Measurements from ENCODE around the gene SHANK2.

SHANK2 gene

DNA sequence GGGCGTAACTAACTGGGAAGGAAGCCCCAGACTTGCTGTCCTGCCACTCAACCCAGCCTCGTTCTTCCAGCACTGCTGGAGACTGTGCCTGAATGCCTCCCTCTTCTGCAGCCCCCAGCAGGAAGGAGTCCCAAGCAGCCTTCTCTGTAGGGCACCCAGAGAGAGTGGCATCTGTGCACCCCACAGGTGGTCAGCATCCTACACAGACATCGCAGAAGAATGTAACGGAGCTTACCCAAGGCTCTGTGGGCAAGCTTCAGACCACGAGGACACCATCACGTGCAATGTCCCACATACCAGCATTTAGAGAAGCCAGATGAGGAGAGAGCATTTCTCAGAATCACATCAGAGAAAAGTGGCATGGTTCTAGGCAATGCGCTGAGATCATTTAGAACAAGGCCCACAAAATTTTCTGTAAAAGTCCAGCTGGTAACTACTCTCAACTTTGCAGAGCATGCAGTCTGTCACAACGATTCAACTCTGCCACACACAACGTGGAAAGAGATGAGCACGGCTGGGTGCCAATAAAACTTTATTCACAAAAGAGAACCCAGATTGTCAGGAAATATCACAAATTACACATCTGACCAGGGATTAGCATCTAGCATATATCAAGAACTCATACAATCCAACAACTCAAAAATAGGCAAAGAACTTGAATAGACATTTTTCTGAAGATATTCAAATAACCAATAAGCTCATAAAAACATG is 33.4 kb downstream of the SHANK2 start:
- DNase-seq = no peak
- Histone ChIP-seq H3K9me2 (replicated peaks; ENCODE audit: insufficient read depth, low read length) (no peaks in the 10 kb centered on the region), H3F3A (ENCODE audit: insufficient read depth, low read length) (no peaks in the 10 kb centered on the region), H3K79me2 (ENCODE audit: low read length) (no peaks in the 10 kb centered on the region), H2AFZ (ENCODE audit: low read length) (no peak overlapping the region), H3K9ac (ENCODE audit: low read length) (no peak overlapping the region), H3K4me1 (ENCODE audit: low read length) (no peaks in the 10 kb centered on the region), H3K36me3 (replicated peaks; ENCODE audit: insufficient read depth, low read length) (no peaks in the 10 kb centered on the region), H3K4me2 (ENCODE audit: low read depth, low read length) (no peak overlapping the region), H3K9me3 (replicated peaks; ENCODE audit: insufficient read depth, low read length) (no peaks in the 10 kb centered on the region), H4K20me1 (ENCODE audit: insufficient read depth, low read length) (no peaks in the 10 kb centered on the region), H3K27me3 (replicated peaks; ENCODE audit: insufficient read depth, low read length) (peaks cover 90% of the 10 kb centered on the region), H3K4me3 (ENCODE audit: low read length) (no peak overlapping the region), H3K27ac (ENCODE audit: low read length) (no peak overlapping the region)
- no peak for TF ChIP-seq EZH2phosphoT487 (IDR thresholded peaks at IDR 0.05; ENCODE audit: low read length)
- TF ChIP-seq, protein P1, sequence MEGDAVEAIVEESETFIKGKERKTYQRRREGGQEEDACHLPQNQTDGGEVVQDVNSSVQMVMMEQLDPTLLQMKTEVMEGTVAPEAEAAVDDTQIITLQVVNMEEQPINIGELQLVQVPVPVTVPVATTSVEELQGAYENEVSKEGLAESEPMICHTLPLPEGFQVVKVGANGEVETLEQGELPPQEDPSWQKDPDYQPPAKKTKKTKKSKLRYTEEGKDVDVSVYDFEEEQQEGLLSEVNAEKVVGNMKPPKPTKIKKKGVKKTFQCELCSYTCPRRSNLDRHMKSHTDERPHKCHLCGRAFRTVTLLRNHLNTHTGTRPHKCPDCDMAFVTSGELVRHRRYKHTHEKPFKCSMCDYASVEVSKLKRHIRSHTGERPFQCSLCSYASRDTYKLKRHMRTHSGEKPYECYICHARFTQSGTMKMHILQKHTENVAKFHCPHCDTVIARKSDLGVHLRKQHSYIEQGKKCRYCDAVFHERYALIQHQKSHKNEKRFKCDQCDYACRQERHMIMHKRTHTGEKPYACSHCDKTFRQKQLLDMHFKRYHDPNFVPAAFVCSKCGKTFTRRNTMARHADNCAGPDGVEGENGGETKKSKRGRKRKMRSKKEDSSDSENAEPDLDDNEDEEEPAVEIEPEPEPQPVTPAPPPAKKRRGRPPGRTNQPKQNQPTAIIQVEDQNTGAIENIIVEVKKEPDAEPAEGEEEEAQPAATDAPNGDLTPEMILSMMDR (IDR thresholded peaks at IDR 0.05; ENCODE audit: low read length) = no peak
- no peak for TF ChIP-seq EZH2 (optimal IDR thresholded peaks at IDR 0.05; ENCODE audit: low read depth, low read length)

DNA sequence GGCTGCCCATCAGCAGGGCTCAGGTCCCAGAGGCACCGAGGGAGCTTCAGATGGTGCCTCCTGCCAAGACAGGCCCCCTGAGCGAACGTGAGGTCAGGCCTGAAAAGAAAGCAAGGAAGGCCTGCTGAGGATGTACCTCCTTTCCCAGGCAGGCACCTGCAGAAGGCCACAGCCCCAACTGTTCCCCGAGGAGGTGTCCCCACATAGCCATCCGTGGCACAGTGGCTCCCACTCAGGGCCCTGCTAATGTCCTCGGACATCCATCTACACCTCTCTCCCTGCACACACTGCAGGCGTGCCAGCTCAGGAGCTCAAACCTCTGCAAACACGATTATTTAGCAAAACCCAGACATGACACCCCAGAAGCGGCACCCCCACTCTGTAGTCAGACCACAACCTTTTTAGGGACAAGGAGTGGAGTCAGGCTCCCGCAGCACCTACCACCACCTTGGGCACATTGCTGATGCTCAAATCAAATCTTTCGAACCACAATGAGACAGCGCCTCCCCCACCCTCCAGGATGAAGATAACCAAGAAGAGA is 36.9 kb downstream of the SHANK2 start:
- no peak overlapping the region for H3K9ac ChIP-seq (ENCODE audit: low read length)
- no peak for TF ChIP-seq EZH2phosphoT487 (IDR thresholded peaks at IDR 0.05; ENCODE audit: low read length)
- TF ChIP-seq, protein P1 (IDR thresholded peaks at IDR 0.05; ENCODE audit: low read length) = no peak
- TF ChIP-seq EZH2 (optimal IDR thresholded peaks at IDR 0.05; ENCODE audit: low read depth, low read length) = no peak
- no peaks in the 10 kb centered on the region for H3K9me3 ChIP-seq (replicated peaks; ENCODE audit: insufficient read depth, low read length)
- no peak overlapping the region for H3K4me2 ChIP-seq (ENCODE audit: low read depth, low read length)
- H3K9me2 ChIP-seq (replicated peaks; ENCODE audit: insufficient read depth, low read length) = no peaks in the 10 kb centered on the region
- H4K20me1 ChIP-seq (ENCODE audit: insufficient read depth, low read length) = no peaks in the 10 kb centered on the region
- no peak overlapping the region for H3K27ac ChIP-seq (ENCODE audit: low read length)
- no peaks in the 10 kb centered on the region for H3K4me1 ChIP-seq (ENCODE audit: low read length)
- peaks cover 95% of the 10 kb centered on the region for H3K27me3 ChIP-seq (replicated peaks; ENCODE audit: insufficient read depth, low read length)
- H3K79me2 ChIP-seq (ENCODE audit: low read length) = no peaks in the 10 kb centered on the region
- no peak overlapping the region for H2AFZ ChIP-seq (ENCODE audit: low read length)
- H3F3A ChIP-seq (ENCODE audit: insufficient read depth, low read length) = no peaks in the 10 kb centered on the region
- no peak overlapping the region for H3K4me3 ChIP-seq (ENCODE audit: low read length)
- no peaks in the 10 kb centered on the region for H3K36me3 ChIP-seq (replicated peaks; ENCODE audit: insufficient read depth, low read length)
- DNase-seq = no peak

DNA sequence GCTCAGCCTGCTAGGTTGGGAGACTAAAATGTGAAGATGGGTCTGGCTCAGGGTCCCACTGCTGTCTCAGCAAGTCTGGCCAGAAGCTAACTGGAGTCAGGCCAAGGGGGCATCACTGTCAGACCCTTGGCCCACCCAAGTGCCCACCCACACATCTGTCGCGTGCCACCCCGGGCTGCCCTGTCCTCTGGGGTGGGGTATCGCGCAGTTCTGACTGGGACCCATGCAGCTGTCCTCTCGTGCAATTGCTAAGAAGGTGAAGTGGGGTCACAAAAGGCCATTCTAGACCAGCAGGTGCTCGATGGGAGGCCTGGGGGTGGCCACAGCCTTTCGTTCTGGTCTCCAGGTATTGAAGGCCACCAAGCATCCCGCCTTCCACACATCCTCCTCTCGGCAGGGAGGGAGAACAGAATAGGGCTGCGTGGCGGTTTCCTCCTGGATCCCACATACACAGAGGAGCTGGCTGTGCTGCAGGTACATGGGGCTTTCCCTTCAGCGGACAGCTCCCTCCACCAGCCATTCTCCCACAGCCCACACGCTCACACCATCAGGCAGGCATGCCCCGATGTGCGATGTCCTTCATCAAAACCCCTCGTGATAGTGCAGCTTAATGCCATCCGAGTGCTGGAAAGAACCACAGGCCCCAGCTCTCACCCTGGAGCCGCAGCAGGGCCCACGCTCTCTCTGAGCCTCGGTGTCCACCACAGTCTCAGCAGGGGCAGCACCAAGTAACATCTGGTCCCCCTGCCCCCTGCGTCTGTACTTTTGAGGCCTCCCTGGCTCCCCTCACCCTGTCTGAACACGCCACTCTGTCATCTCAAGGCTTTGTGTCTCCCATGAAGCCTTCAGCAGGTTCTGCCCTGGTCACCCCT is 37.6 kb downstream of the SHANK2 start:
- no peaks in the 10 kb centered on the region for H3K9me3 ChIP-seq (replicated peaks; ENCODE audit: insufficient read depth, low read length)
- TF ChIP-seq EZH2 (optimal IDR thresholded peaks at IDR 0.05; ENCODE audit: low read depth, low read length) (no peak), EZH2phosphoT487 (IDR thresholded peaks at IDR 0.05; ENCODE audit: low read length) (no peak)
- TF ChIP-seq, protein P1 (IDR thresholded peaks at IDR 0.05; ENCODE audit: low read length) = no peak
- no peak overlapping the region for H3K4me3 ChIP-seq (ENCODE audit: low read length)
- H3K27me3 ChIP-seq (replicated peaks; ENCODE audit: insufficient read depth, low read length) = peaks cover 91% of the 10 kb centered on the region
- no peaks in the 10 kb centered on the region for H4K20me1 ChIP-seq (ENCODE audit: insufficient read depth, low read length)
- H3K9ac ChIP-seq (ENCODE audit: low read length) = no peak overlapping the region
- H3K79me2 ChIP-seq (ENCODE audit: low read length) = no peaks in the 10 kb centered on the region
- H3K36me3 ChIP-seq (replicated peaks; ENCODE audit: insufficient read depth, low read length) = no peaks in the 10 kb centered on the region
- no peak overlapping the region for H2AFZ ChIP-seq (ENCODE audit: low read length)
- no peaks in the 10 kb centered on the region for H3F3A ChIP-seq (ENCODE audit: insufficient read depth, low read length)
- no peaks in the 10 kb centered on the region for H3K4me1 ChIP-seq (ENCODE audit: low read length)
- H3K4me2 ChIP-seq (ENCODE audit: low read depth, low read length) = no peak overlapping the region
- H3K9me2 ChIP-seq (replicated peaks; ENCODE audit: insufficient read depth, low read length) = no peaks in the 10 kb centered on the region
- no peak overlapping the region for H3K27ac ChIP-seq (ENCODE audit: low read length)
- DNase-seq = no peak

All from MM.1S (cell line).